DND-41 (cell line): ENCODE measurements around the gene HEXA.
"Not testable (repeated sequence)": the region's sequence is repeated elsewhere in the genome, so short reads cannot be mapped to it uniquely, and the experiment has no call there.

Experiments used
- ATAC-seq: fragments of 200-7000 bp; cut with Tn5 transposase; 3 replicates; pipeline ENCODE4 v1.9.1; 2021; ENCODE audit warnings: low read depth; ENCODE audit not compliant: insufficient read depth
- DNase-seq: peaks from one replicate; pipeline ENCODE4 v3.0.0-alpha.2; 2020
- H2AFZ ChIP-seq: 2 replicates; pipeline ENCODE4 v1.6.0; 2012; ENCODE audit warnings: low read depth, low read length
- H3K27ac ChIP-seq: 2 replicates; pipeline ENCODE4 v1.5.1; 2012; ENCODE audit warnings: low read length, inconsistent platforms
- H3K27me3 ChIP-seq: fragments of 200-600 bp; sonication (generic); 2 replicates; pipeline ENCODE4 v1.6.0; 2012; ENCODE audit warnings: low read length, mild to moderate bottlenecking, inconsistent platforms; ENCODE audit not compliant: insufficient read depth, poor library complexity
- H3K36me3 ChIP-seq: 2 replicates; pipeline ENCODE4 v1.5.1; 2012; ENCODE audit warnings: low read length, inconsistent platforms; ENCODE audit not compliant: insufficient read depth
- H3K4me1 ChIP-seq: 2 replicates; pipeline ENCODE4 v1.5.1; 2012; ENCODE audit warnings: mild to moderate bottlenecking, low read length; ENCODE audit not compliant: insufficient read depth
- H3K4me2 ChIP-seq: 2 replicates; pipeline ENCODE4 v1.6.0; 2012; ENCODE audit warnings: mild to moderate bottlenecking, moderate library complexity, low read length, inconsistent platforms; ENCODE audit not compliant: insufficient read depth
- H3K4me3 ChIP-seq, 2 experiments: fragments of 200-600 bp in 1 of 2; shearing (Covaris generic) in 1 of 2; 2 replicates each; pipeline ENCODE4 v1.5.1; 2012 to 2016; ENCODE audit warnings: inconsistent platforms in 2 of 2, low read length in 2 of 2, mild to moderate bottlenecking in 2 of 2, low read depth in 1 of 2, moderate library complexity in 1 of 2
- H3K79me2 ChIP-seq: 2 replicates; pipeline ENCODE4 v1.6.0; 2012; ENCODE audit warnings: low read length, inconsistent platforms; ENCODE audit not compliant: insufficient read depth
- H3K9ac ChIP-seq: 2 replicates; pipeline ENCODE4 v1.6.0; 2012; ENCODE audit warnings: low read depth, mild to moderate bottlenecking, inconsistent platforms, low read length, moderate library complexity
- H3K9me3 ChIP-seq: 2 replicates; pipeline ENCODE4 v1.5.1; 2012; ENCODE audit warnings: low read length, moderate library complexity, mild to moderate bottlenecking, inconsistent platforms; ENCODE audit not compliant: insufficient read depth, severe bottlenecking
- H4K20me1 ChIP-seq: 2 replicates; pipeline ENCODE4 v1.6.0; 2012; ENCODE audit warnings: low read length; ENCODE audit not compliant: insufficient read depth
- CTCF ChIP-seq: IDR thresholded peaks from 2 replicates; pipeline ENCODE4 v1.5.1; 2012; ENCODE audit warnings: borderline replicate concordance, low read length, moderate library complexity, mild to moderate bottlenecking; ENCODE audit not compliant: poor library complexity, severe bottlenecking; ENCODE audit errors: extremely low read depth
- EZH2 ChIP-seq: IDR thresholded peaks from 3 replicates; pipeline ENCODE4 v1.6.1; 2012; ENCODE audit warnings: borderline replicate concordance, low read depth, mild to moderate bottlenecking, moderate library complexity, low read length, inconsistent platforms; ENCODE audit not compliant: severe bottlenecking

HEXA gene

GRCh38 chr15:72397796-72398588 is 22.2 kb upstream of the HEXA start, which contains the start of gene TMEM202:
TMEM202 (plus strand) TSS chr15:72398305; CDS start chr15:72398327, 22 bp downstream.
- TF ChIP-seq CTCF (no peak), EZH2 (no peak)
- H3K27ac ChIP-seq, result no peak within 1 kb of the TSS
- no peak for DNase-seq
- ATAC-seq, result no peak
- no peak within 1 kb of the TSS for H3K4me2 ChIP-seq
- no peaks in the 10 kb centered on the region for H3K36me3 ChIP-seq
- H4K20me1 ChIP-seq, result no peaks in the 10 kb centered on the region
- no peak within 1 kb of the TSS for H2AFZ ChIP-seq
- H3K27me3 ChIP-seq, result no peaks in the 10 kb centered on the region
- H3K4me3 ChIP-seq, result no peak within 1 kb of the TSS
- H3K9me3 ChIP-seq, result no peaks in the 10 kb centered on the region
- no peaks in the 10 kb centered on the region for H3K4me1 ChIP-seq
- H3K79me2 ChIP-seq, result no peaks in the 10 kb centered on the region
- no peak within 1 kb of the TSS for H3K9ac ChIP-seq

GRCh38 chr15:72396331-72396730 is 20.5 kb upstream of the HEXA start:
- not testable (repeated sequence) for H3K4me3 ChIP-seq, ATAC-seq, H3K79me2 ChIP-seq, DNase-seq, H3K27ac ChIP-seq, H3K27me3 ChIP-seq, H3K4me1 ChIP-seq, H2AFZ ChIP-seq, H4K20me1 ChIP-seq, H3K9me3 ChIP-seq, H3K36me3 ChIP-seq, H3K9ac ChIP-seq, H3K4me2 ChIP-seq

GRCh38 chr15:72389231-72389630 is 13.4 kb upstream of the HEXA start:
- H3K36me3 ChIP-seq, result no peaks in the 10 kb centered on the region
- no peaks in the 10 kb centered on the region for H4K20me1 ChIP-seq
- DNase-seq, result no peak
- H3K27ac ChIP-seq, result no peak overlapping the region
- H3K27me3 ChIP-seq, result no peaks in the 10 kb centered on the region
- no peak overlapping the region for H2AFZ ChIP-seq
- H3K4me3 ChIP-seq, result no peak overlapping the region
- TF ChIP-seq CTCF, result no peak
- TF ChIP-seq EZH2, result no peak
- H3K9me3 ChIP-seq, result no peaks in the 10 kb centered on the region
- H3K4me1 ChIP-seq, result no peaks in the 10 kb centered on the region
- ATAC-seq, result no peak
- H3K4me2 ChIP-seq, result no peak overlapping the region
- no peaks in the 10 kb centered on the region for H3K79me2 ChIP-seq
- H3K9ac ChIP-seq, result no peak overlapping the region

- no peaks in the 10 kb centered on the region for H3K27me3 ChIP-seq
- H3K9ac ChIP-seq, result no peak overlapping the region
- H2AFZ ChIP-seq, result no peak overlapping the region
- H3K9me3 ChIP-seq, result no peaks in the 10 kb centered on the region
- no peak overlapping the region for H3K27ac ChIP-seq
- no peaks in the 10 kb centered on the region for H4K20me1 ChIP-seq
- H3K79me2 ChIP-seq, result no peaks in the 10 kb centered on the region
- TF ChIP-seq CTCF (no peak), EZH2 (no peak)
- H3K4me3 ChIP-seq, result no peak overlapping the region
- H3K36me3 ChIP-seq, result no peaks in the 10 kb centered on the region
- no peaks in the 10 kb centered on the region for H3K4me1 ChIP-seq
- no peak overlapping the region for H3K4me2 ChIP-seq
- DNase-seq, result no peak
- no peak for ATAC-seq
Measured at GRCh38 chr15:72387741-72388140, 11.9 kb upstream of the HEXA start.
